GM21528 (cell line): ENCODE measurements around the gene TULP4.
"Not testable (repeated sequence)": the region's sequence is repeated elsewhere in the genome, so short reads cannot be mapped to it uniquely, and the experiment has no call there.

Experiments used
- ATAC-seq: cut with Tn5 transposase; IDR thresholded peaks from one replicate; pipeline ENCODE4 v1.9.1; 2021; ENCODE audit warnings: mild to moderate bottlenecking, moderate library complexity; ENCODE audit not compliant: unreplicated experiment, low FRiP score

Gene TULP4

GRCh38 chr6:158452191-158452590 lies 139.9 kb downstream of the TULP4 start:
- ATAC-seq = no peak

- ATAC-seq = no peak
These were observed 144.9 kb downstream of the TULP4 start for GRCh38 chr6:158457131-158457530.

- ATAC-seq = no peak
These were observed 145.5 kb downstream of the TULP4 start for GRCh38 chr6:158457616-158458278.

- ATAC-seq = no peak
These were observed 147.5 kb downstream of the TULP4 start for GRCh38 chr6:158459726-158460125.

GRCh38 chr6:158460602-158461169 lies 148.4 kb downstream of the TULP4 start:
- no peak for ATAC-seq

GRCh38 chr6:158461954-158462353 lies 149.7 kb downstream of the TULP4 start:
- no peak for ATAC-seq

GRCh38 chr6:158464483-158464882 lies 152.2 kb downstream of the TULP4 start:
- no peak for ATAC-seq

- no peak for ATAC-seq
These were observed 153.0 kb downstream of the TULP4 start for GRCh38 chr6:158465257-158465656.

- no peak for ATAC-seq
These were observed 153.5 kb downstream of the TULP4 start for GRCh38 chr6:158465747-158466146.

GRCh38 chr6:158467923-158468322 lies 155.7 kb downstream of the TULP4 start:
- ATAC-seq = no peak

- no peak for ATAC-seq
These were observed 156.4 kb downstream of the TULP4 start for GRCh38 chr6:158468666-158469065.

- not testable (repeated sequence) for ATAC-seq
These were observed 157.8 kb downstream of the TULP4 start for GRCh38 chr6:158470023-158470422.

- no peak for ATAC-seq
These were observed 159.1 kb downstream of the TULP4 start for GRCh38 chr6:158471339-158471738.

GRCh38 chr6:158472447-158472846 lies 160.2 kb downstream of the TULP4 start:
- ATAC-seq = no peak

- peak; percentile 10 for ATAC-seq
These were observed 162.7 kb downstream of the TULP4 start for GRCh38 chr6:158474961-158475343.

GRCh38 chr6:158475344-158476302 lies 163.4 kb downstream of the TULP4 start:
- peak; percentile 79 for ATAC-seq

- peak; percentile 14 for ATAC-seq
These were observed 164.1 kb downstream of the TULP4 start for GRCh38 chr6:158476389-158476788.

- ATAC-seq = not testable (repeated sequence)
These were observed 165.5 kb downstream of the TULP4 start for GRCh38 chr6:158477722-158478121.

GRCh38 chr6:158480989-158481388 lies 168.7 kb downstream of the TULP4 start:
- no peak for ATAC-seq

GRCh38 chr6:158481690-158482473 lies 169.6 kb downstream of the TULP4 start:
- no peak for ATAC-seq

- ATAC-seq = no peak
These were observed 173.2 kb downstream of the TULP4 start for GRCh38 chr6:158485431-158485830.
